DOHH2 (cell line): ENCODE measurements around the gene CTIF.

Experiments used
- H3F3A ChIP-seq: fragments of 200-600 bp; sonication (generic), shearing (Covaris generic); 2 replicates; pipeline ENCODE4 v1.6.0; 2016; ENCODE audit warnings: antibody characterized with exemption, mild to moderate bottlenecking; ENCODE audit not compliant: control insufficient read depth, insufficient read depth
- H3K27ac ChIP-seq: fragments of 200-600 bp; sonication (generic); 2 replicates; pipeline ENCODE4 v1.5.1; 2014; ENCODE audit warnings: low read depth, mild to moderate bottlenecking, low read length, moderate library complexity
- H3K27me3 ChIP-seq: fragments of 200-600 bp; sonication (generic); 2 replicates; pipeline ENCODE4 v1.6.1; 2014; ENCODE audit warnings: mild to moderate bottlenecking, low read length, mixed read lengths; ENCODE audit not compliant: control insufficient read depth
- H3K36me3 ChIP-seq: fragments of 200-600 bp; sonication (generic); 2 replicates; pipeline ENCODE4 v1.6.1; 2014; ENCODE audit warnings: mild to moderate bottlenecking, low read length, moderate library complexity, mixed read lengths; ENCODE audit not compliant: control insufficient read depth
- H3K4me1 ChIP-seq: fragments of 200-600 bp; sonication (generic); 2 replicates; pipeline ENCODE4 v1.6.1; 2014; ENCODE audit warnings: mild to moderate bottlenecking, low read length, mixed read lengths; ENCODE audit not compliant: control insufficient read depth
- H3K4me2 ChIP-seq: fragments of 200-600 bp; sonication (generic); 2 replicates; pipeline ENCODE4 v1.6.0; 2014; ENCODE audit warnings: mild to moderate bottlenecking, low read length, moderate library complexity
- H3K4me3 ChIP-seq: fragments of 200-600 bp; sonication (generic); 2 replicates; pipeline ENCODE4 v1.5.1; 2014; ENCODE audit warnings: mild to moderate bottlenecking, low read length, mixed read lengths
- H3K79me2 ChIP-seq: fragments of 200-600 bp; sonication (generic); 2 replicates; pipeline ENCODE4 v1.6.1; 2014; ENCODE audit warnings: mild to moderate bottlenecking, low read length, mixed read lengths; ENCODE audit not compliant: control insufficient read depth
- H3K9me2 ChIP-seq: fragments of 200-600 bp; sonication (generic); replicated peaks from 2 replicates; pipeline ENCODE4 v1.6.1; 2014; ENCODE audit warnings: mild to moderate bottlenecking, low read length, mixed read lengths; ENCODE audit not compliant: control insufficient read depth
- H3K9me3 ChIP-seq: fragments of 200-600 bp; sonication (generic); 2 replicates; pipeline ENCODE4 v1.6.1; 2014; ENCODE audit warnings: antibody characterized with exemption, low read length, mixed read lengths; ENCODE audit not compliant: control insufficient read depth, insufficient read depth
- H4K20me1 ChIP-seq: fragments of 200-600 bp; sonication (generic); 2 replicates; pipeline ENCODE4 v1.6.0; 2014; ENCODE audit warnings: low read depth, mild to moderate bottlenecking, antibody characterized with exemption, low read length, moderate library complexity; ENCODE audit not compliant: control insufficient read depth, insufficient read depth
- CTCF ChIP-seq: fragments of 200-600 bp; sonication (generic); IDR thresholded peaks from one replicate; pipeline ENCODE4 v1.5.1; 2014; ENCODE audit warnings: antibody characterized with exemption, mild to moderate bottlenecking, low read depth, low read length; ENCODE audit not compliant: poor library complexity, severe bottlenecking
- EZH2phosphoT487 ChIP-seq: fragments of 200-600 bp; sonication (generic); IDR thresholded peaks from 2 replicates; pipeline ENCODE4 v1.6.1; 2017; ENCODE audit warnings: borderline replicate concordance, mild to moderate bottlenecking, antibody characterized with exemption, low read length, moderate library complexity, mixed read lengths

CTIF gene

GRCh38 chr18:48750485-48751175 is 211.8 kb downstream of the CTIF start:
- Histone ChIP-seq H3K9me2 (no peaks in the 10 kb centered on the region), H3K4me1 (no peaks in the 10 kb centered on the region), H3K9me3 (no peaks in the 10 kb centered on the region), H3K27me3 (no peaks in the 10 kb centered on the region), H3F3A (no peaks in the 10 kb centered on the region), H3K4me3 (no peak overlapping the region), H3K27ac (no peak overlapping the region), H3K4me2 (no peak overlapping the region), H3K79me2 (no peaks in the 10 kb centered on the region), H4K20me1 (no peaks in the 10 kb centered on the region; the same call in 1 of the 2 replicates), H3K36me3 (no peaks in the 10 kb centered on the region)
- TF ChIP-seq EZH2phosphoT487 (no peak), CTCF (no peak)

- H3K27me3 ChIP-seq, result no peaks in the 10 kb centered on the region
- H4K20me1 ChIP-seq, result no peaks in the 10 kb centered on the region; the same call in 1 of the 2 replicates
- H3K9me3 ChIP-seq, result no peaks in the 10 kb centered on the region
- no peak overlapping the region for H3K4me3 ChIP-seq
- H3K4me1 ChIP-seq, result no peaks in the 10 kb centered on the region
- no peaks in the 10 kb centered on the region for H3K9me2 ChIP-seq
- no peaks in the 10 kb centered on the region for H3K79me2 ChIP-seq
- TF ChIP-seq EZH2phosphoT487 (no peak), CTCF (no peak)
- H3K4me2 ChIP-seq, result no peak overlapping the region
- no peaks in the 10 kb centered on the region for H3K36me3 ChIP-seq
- H3K27ac ChIP-seq, result no peak overlapping the region
- no peaks in the 10 kb centered on the region for H3F3A ChIP-seq
These were observed 213.1 kb downstream of the CTIF start for GRCh38 chr18:48751727-48752468.

- H4K20me1 ChIP-seq, result no peaks in the 10 kb centered on the region; the same call in 1 of the 2 replicates
- no peaks in the 10 kb centered on the region for H3K9me2 ChIP-seq
- H3K36me3 ChIP-seq, result no peaks in the 10 kb centered on the region
- H3K4me2 ChIP-seq, result no peak overlapping the region
- H3K27ac ChIP-seq, result no peak overlapping the region
- H3K4me3 ChIP-seq, result no peak overlapping the region
- H3K27me3 ChIP-seq, result no peaks in the 10 kb centered on the region
- TF ChIP-seq EZH2phosphoT487 (no peak), CTCF (no peak)
- H3K9me3 ChIP-seq, result no peaks in the 10 kb centered on the region
- H3F3A ChIP-seq, result no peaks in the 10 kb centered on the region
- no peaks in the 10 kb centered on the region for H3K79me2 ChIP-seq
- no peaks in the 10 kb centered on the region for H3K4me1 ChIP-seq
These were observed 213.6 kb downstream of the CTIF start for GRCh38 chr18:48752478-48752877.
